HPDE6-E6E7 (cell line): ENCODE measurements around the gene AURKAIP1.
"Not testable (repeated sequence)": the region's sequence is repeated elsewhere in the genome, so short reads cannot be mapped to it uniquely, and the experiment has no call there.

Source experiments
- DNase-seq: peaks from one replicate; pipeline ENCODE4 v3.0.0; 2011; ENCODE audit warnings: missing footprints; ENCODE audit errors: extremely low spot score

The AURKAIP1 gene

DNA sequence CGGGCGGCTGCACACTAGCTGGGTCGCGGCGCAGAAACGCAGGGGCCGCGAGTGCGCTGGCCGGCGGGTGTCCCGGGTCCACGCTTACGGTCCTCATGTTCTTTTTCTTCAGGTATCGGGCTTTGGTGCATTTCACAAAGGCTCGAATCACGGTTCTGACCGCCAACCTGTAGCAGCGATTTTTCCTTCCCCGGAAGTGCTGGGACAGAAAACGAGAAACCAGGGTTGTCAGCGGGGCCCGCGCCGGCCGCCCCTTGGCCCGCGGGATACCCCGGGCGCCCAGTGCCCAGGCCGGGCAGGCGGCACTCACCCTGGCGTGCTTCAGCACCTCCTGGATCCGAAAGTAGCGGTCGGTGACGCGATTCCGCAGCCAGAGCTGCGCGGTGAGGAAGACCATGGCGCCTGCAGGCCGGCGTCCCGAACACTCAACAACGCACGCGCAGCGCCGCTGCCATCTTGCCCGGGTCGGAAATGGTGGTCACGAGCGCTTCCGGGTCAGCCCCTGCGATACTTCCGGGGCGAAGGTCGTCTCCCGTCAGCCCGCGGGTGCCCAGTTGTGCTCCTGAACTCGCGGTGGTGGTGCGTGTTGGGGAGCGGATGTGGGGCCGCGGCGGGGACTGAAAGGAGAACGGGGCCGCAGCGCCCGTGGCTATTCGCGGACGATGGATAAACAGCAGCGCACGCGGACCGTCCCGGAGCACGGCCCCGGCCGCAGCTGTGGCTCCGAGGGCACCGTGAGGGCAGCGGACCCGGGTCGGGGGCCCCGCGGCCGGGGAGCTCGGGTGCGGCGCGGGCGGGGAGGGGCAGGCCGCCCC is 32.0 kb upstream of the AURKAIP1 start, which contains the start of gene MRPL20:
TSS of gene MRPL20 (minus strand) at position 473 of the 815 bp plus-strand sequence. CDS start at position 397, 76 bp downstream.
- DNase-seq = peak; percentile 88

- no peak for DNase-seq
Observed at GRCh38 chr1:1406101-1406820, 31.3 kb upstream of the AURKAIP1 start.

DNA sequence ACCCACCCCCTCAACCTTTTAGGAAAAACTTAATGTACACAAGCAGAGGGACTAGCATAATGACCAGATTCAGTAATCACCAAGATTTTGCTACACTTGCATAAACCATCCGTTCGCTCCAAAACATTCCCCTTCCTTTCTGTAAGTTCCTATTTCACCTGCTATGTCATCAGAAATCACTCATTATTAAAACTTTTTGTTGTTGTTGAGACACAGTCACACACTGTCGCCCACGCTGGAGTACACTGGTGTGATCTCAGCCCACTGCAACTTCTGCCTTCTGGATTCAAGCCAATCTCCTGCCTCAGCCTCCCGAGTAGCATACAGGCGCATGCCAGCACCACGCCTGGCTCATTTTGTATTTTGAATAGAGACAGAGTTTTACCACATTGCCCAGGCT is 28.6 kb upstream of the AURKAIP1 start:
- no peak for DNase-seq

DNA sequence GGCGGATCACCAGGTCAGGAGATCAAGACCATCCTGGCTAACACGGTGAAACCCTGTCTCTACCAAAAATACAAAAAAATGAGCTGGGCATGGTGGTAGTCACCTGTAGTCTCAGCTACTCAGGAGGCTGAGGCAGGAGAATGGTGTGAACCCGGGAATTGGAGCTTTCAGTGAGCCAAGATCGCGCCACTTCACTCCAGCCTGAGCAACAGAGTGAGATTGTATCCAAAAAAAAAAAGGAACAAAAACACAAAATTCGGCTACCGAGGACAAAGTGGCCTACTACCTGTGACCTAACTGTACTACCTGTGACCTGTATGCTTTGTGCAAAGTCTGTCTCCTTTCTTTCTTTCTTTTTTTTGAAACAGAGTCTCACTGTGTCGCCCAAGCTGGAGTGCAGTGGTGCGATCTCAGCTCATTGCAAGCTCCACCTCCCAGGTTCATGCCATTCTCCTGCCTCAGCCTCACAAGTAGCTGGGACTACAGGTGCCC is 27.9 kb upstream of the AURKAIP1 start:
- DNase-seq = not testable (repeated sequence)

GRCh38 chr1:1402072-1402900 is 27.3 kb upstream of the AURKAIP1 start:
- DNase-seq = no peak

- DNase-seq = no peak
Observed at GRCh38 chr1:1401457-1402010, 26.5 kb upstream of the AURKAIP1 start.

GRCh38 chr1:1400576-1401456 is 25.8 kb upstream of the AURKAIP1 start:
- DNase-seq = no peak

DNA sequence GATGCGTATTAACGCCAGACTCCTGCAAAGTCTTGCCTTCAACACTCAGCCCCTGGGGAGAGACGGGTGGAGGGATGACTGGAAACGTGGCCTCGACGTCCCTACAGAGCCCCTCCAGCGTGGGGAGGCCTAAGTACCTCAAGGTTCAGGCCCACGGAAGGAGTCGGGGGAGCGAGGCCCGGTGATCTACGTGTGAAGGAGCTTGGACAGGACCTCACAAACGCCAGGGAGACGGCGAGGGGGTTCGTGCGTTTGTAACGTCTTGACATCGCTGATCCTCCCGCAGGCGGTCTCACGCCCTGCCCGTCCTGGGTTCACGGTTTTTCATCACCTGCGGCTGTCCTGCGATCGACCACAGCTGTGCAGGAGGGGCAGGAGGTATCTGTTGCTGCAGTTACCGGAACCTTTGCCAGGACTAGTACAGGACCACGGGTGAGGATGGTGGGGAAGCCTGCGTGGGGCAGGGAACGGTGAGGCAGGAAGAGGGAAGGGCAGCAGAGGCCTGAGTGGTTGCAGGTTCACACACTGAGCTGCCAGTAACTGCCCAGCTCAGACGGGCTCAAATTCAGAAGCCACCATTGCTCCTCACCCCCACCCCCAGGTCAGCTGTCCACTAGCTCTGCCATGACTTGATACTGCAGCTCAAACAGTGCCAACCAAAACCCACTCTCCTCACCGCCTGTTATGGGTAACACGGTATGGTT is 25.0 kb upstream of the AURKAIP1 start:
- DNase-seq = no peak

DNA sequence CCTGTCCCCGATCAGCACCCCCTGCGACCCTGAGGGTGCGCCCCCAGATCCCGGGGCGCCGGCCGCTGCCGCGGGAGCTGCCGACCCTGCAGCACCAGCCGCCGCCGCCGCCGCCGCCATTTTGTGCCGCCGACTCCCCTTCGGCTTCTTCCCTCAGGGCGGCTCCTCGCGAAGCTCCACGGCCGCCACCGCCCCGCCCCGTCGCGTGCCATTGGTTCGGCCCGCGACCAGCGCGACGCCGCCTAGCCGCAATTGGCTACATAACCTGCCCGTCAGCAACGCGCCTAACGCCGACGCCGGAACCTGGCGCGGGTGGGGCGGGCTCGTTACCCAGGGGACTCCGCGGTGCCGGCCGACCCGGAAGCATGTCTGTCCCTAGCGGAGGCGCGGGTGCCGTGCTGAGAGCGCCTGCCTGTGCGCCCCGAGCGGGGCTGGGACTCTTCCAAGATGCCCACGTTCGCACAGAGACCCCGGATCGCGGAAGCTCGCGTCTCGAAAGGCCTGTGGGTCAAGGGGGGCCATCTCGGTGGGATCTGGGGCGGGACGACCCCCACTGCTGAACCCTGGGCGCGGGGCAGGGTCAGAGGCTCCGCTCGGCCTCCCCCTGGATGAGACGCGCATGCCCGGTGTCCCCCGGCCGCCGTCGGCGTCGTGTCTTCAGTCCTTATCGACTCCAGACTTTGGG is 24.3 kb upstream of the AURKAIP1 start, which contains the start of gene CCNL2:
TSS of gene CCNL2 (minus strand) at position 149 of the 685 bp plus-strand sequence. CDS start at position 120, 29 bp downstream.
- DNase-seq = peak; percentile 96

DNA sequence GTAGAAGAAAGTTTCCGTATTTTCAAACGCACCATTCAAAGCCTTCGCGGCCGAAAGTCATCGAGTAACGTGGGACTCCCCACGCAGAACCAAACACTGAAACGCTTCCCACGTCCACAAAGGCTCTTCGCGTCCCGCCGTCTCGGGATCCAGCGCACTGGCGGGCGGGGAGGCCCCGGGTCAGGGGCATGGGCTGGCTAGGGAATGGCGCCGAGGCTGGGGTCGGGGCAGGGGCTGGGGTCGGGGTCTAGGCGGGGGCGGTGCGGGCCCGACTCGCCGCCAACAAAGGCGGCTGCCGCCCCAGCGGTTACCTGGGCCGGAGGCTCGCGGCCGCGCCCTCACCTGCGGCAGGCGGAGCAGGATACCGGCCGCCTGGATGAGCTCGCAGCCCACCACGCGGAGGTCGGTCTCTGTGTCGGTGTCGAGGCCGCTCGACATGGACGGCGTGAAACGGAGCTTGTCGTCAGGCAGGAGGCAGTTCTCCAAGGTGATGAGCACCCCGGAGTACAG is 23.7 kb upstream of the AURKAIP1 start:
- DNase-seq = no peak

GRCh38 chr1:1397839-1398523 is 23.0 kb upstream of the AURKAIP1 start:
- DNase-seq = no peak

DNA sequence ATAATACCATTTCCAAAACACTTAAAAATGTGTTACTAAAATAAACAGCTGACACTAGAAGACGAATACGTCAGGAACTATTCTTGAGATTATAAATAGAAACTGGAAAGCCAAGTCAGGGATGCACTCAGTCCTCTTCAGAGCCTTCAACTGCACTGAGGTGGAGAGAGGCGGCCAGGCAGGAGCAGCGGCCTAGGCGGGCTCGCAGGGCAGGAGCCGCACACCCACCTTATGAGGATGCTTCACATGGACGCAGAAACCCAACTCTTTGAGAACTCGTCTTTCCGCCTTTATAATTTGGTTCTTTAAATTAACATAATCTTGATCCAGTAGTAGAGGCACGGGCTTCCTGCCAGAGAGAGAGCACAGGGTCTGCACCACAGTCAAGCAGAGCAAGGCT is 20.2 kb upstream of the AURKAIP1 start:
- no peak for DNase-seq

DNA sequence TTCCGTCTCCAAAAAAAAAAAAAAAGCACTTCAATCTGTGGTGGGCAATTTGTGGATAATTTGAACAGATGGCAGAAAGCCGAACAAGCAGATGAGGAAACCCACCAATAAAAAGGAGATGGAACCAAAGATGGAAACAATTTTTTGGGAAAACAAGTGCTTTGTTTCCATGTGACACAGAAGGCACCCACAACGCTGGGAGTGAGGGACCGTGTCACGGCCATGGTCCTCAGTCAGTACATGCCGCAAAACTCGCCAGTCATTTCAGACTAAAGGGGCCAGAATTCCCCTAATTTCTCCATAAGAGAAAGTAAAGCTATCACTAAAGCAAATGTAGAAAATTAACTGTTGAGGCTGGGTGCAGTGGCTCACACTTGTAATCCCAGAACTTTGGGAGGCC is 19.1 kb upstream of the AURKAIP1 start:
- DNase-seq = no peak

DNA sequence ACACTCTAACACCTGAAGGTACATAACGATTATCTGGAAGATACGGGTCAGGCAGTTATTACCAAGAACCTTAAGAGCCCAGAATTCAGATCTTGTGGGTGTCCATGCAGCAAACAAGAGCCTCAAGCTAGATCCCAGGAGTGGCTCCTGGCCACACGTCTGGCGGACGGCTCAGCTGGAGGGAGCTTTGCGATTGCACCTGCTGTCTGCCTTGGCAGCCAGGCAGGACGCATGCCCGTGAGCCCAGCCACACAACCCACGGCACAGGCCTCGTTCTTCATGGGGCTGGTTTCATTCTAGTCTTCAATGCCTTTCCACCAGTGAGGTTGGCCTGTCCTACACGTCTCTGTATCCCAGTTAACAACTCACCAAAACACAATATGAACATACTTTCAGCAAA is 18.4 kb upstream of the AURKAIP1 start:
- no peak for DNase-seq

DNA sequence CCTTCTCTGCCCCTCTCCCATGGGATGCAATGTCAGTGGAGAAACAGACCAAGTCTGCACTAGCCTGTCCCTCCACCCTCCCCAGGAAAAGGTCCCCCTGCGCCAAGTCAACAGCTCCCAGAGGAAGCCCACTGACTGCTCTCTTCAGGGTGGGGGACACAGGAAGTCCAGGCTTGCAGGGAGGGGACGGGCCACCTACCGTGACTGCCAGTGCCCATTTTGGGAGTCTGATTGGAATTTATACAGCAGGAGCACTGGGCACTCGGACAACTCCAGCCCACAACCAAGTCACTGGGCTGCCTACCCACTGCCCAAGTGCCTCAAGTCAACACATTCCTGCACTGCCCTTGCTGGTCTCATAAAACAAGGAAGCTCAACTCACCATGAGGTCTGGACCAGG is 18.0 kb upstream of the AURKAIP1 start:
- DNase-seq = no peak

GRCh38 chr1:1391225-1391624 is 16.2 kb upstream of the AURKAIP1 start:
- DNase-seq = no peak

- DNase-seq = no peak
Observed at GRCh38 chr1:1390675-1391074, 15.7 kb upstream of the AURKAIP1 start.

GRCh38 chr1:1388078-1388472 is 13.1 kb upstream of the AURKAIP1 start:
- DNase-seq = no peak
